Naive B cell (primary cell): ENCODE results near the gene C2CD2L. TPM values are rescaled to one million over a fixed set of nuclear protein-coding genes. Genes with fewer than 3 reads are reported as not detected.

Experiments
- ATAC-seq, 2 donors: fragments of 150-1000 bp; cut with Tn5 transposase; 2 replicates each; pipeline ENCODE4 v1.10.0; 2021; ENCODE audit warnings: low read depth in 2 of 2, mild to moderate bottlenecking in 2 of 2, moderate library complexity in 2 of 2
- DNase-seq: peaks from one replicate; pipeline ENCODE4 v3.0.0; 2022
- H3K27ac Mint-ChIP-seq, 6 donors: one replicate each; pipeline ENCODE4 v1.8.0; 2020 to 2022; ENCODE audit warnings: mild to moderate bottlenecking in 6 of 6, mixed read lengths in 6 of 6, moderate library complexity in 5 of 6, inconsistent platforms in 2 of 6
- H3K27me3 Mint-ChIP-seq, 3 donors: one replicate each; pipeline ENCODE4 v1.8.0; 2021 to 2022; ENCODE audit warnings: mixed read lengths in 3 of 3, mild to moderate bottlenecking in 1 of 3
- H3K36me3 Mint-ChIP-seq, 2 donors: one replicate each; pipeline ENCODE4 v1.8.0; 2020 to 2022; ENCODE audit warnings: mixed read lengths in 2 of 2, inconsistent platforms in 1 of 2, mild to moderate bottlenecking in 1 of 2
- H3K4me1 Mint-ChIP-seq, 3 donors: one replicate each; pipeline ENCODE4 v1.8.0; 2020 to 2022; ENCODE audit warnings: mixed read lengths in 3 of 3, inconsistent platforms in 1 of 3, mild to moderate bottlenecking in 1 of 3, moderate library complexity in 1 of 3
- H3K4me3 Mint-ChIP-seq, 8 donors: one replicate each; pipeline ENCODE4 v1.8.0; 2020 to 2022; ENCODE audit warnings: mild to moderate bottlenecking in 8 of 8, mixed read lengths in 8 of 8, moderate library complexity in 8 of 8, inconsistent platforms in 2 of 8
- H3K9me3 Mint-ChIP-seq, 7 donors: one replicate each; pipeline ENCODE4 v1.8.0; 2020 to 2022; ENCODE audit warnings: mixed read lengths in 7 of 7, mild to moderate bottlenecking in 5 of 7, inconsistent platforms in 2 of 7, moderate library complexity in 1 of 7
- polyA plus RNA-seq, 6 donors: library from polyadenylated mRNA; unstranded; fragments of 300-500 nt; fragmentation: Illumina TruSeq; gene quantifications; one replicate each; pipeline ENCODE4 v1.2.3, GENCODE V29; 2021; ENCODE audit warnings: low read depth in 6 of 6

The C2CD2L gene
- polyA plus RNA-seq, 6 donors from 2014 or later = 0.55 to 3.8 (median 2.0) TPM

- Mint-ChIP-seq H3K9me3 (no peaks in the 10 kb centered on the region), H3K4me1 (peaks cover 17 to 39% (median 25%) of the 10 kb centered on the region in 3 donors), H3K36me3 (peaks cover 0 to 3% of the 10 kb centered on the region in 2 donors), H3K27ac (peak overlapping the region in 1 of 6 donors; percentile 94), H3K27me3 (no peaks in the 10 kb centered on the region), H3K4me3 (peak overlapping the region in 3 of 8 donors; percentile 40 to 67 (median 42))
- DNase-seq (no peak), ATAC-seq (no peak)
Measured at GRCh38 chr11:119087123-119087522, 20.0 kb upstream of the C2CD2L start.

GRCh38 chr11:119087747-119088241 lies 19.4 kb upstream of the C2CD2L start:
- Mint-ChIP-seq H3K27me3 (no peaks in the 10 kb centered on the region), H3K4me3 (peak overlapping the region in 2 of 8 donors; percentile 35 to 67), H3K4me1 (peaks cover 17 to 46% (median 25%) of the 10 kb centered on the region in 3 donors), H3K9me3 (no peaks in the 10 kb centered on the region), H3K36me3 (no peaks in the 10 kb centered on the region), H3K27ac (peak overlapping the region in 1 of 6 donors; percentile 94)
- no peak for ATAC-seq
- DNase-seq = no peak

GRCh38 chr11:119088406-119088805 lies 18.7 kb upstream of the C2CD2L start:
- DNase-seq = no peak
- Mint-ChIP-seq H3K27ac (no peak overlapping the region), H3K9me3 (no peaks in the 10 kb centered on the region), H3K27me3 (no peaks in the 10 kb centered on the region), H3K36me3 (no peaks in the 10 kb centered on the region), H3K4me3 (peak overlapping the region in 1 of 8 donors; percentile 20), H3K4me1 (peaks cover 19 to 49% (median 31%) of the 10 kb centered on the region in 3 donors)
- no peak for ATAC-seq

GRCh38 chr11:119089319-119089718 lies 17.8 kb upstream of the C2CD2L start:
- ATAC-seq = no peak
- Mint-ChIP-seq H3K36me3 (no peaks in the 10 kb centered on the region), H3K27me3 (no peaks in the 10 kb centered on the region), H3K27ac (no peak overlapping the region), H3K4me3 (no peak overlapping the region), H3K4me1 (peaks cover 20 to 53% (median 37%) of the 10 kb centered on the region in 3 donors), H3K9me3 (no peaks in the 10 kb centered on the region)
- no peak for DNase-seq

GRCh38 chr11:119091178-119091577 lies 16.0 kb upstream of the C2CD2L start:
- no peak for DNase-seq
- Mint-ChIP-seq H3K36me3 (no peaks in the 10 kb centered on the region), H3K27me3 (no peaks in the 10 kb centered on the region), H3K9me3 (no peaks in the 10 kb centered on the region), H3K4me3 (peak overlapping the region in 2 of 8 donors; percentile 25 to 44), H3K4me1 (peaks cover 16 to 48% (median 24%) of the 10 kb centered on the region in 3 donors), H3K27ac (no peak overlapping the region)
- ATAC-seq = no peak

- Mint-ChIP-seq H3K36me3 (peaks cover 0 to under 1% of the 10 kb centered on the region in 2 donors), H3K27ac (peak overlapping the region in 3 of 6 donors; percentile 18 to 49 (median 32)), H3K9me3 (no peaks in the 10 kb centered on the region), H3K27me3 (no peaks in the 10 kb centered on the region), H3K4me3 (peak overlapping the region in 3 of 8 donors; percentile 3 to 44 (median 39)), H3K4me1 (peaks cover 21 to 55% (median 30%) of the 10 kb centered on the region in 3 donors)
- DNase-seq = no peak
- no peak for ATAC-seq
Measured at GRCh38 chr11:119091966-119092879, 14.9 kb upstream of the C2CD2L start.

- ATAC-seq (no peak), DNase-seq (no peak)
- Mint-ChIP-seq H3K9me3 (no peaks in the 10 kb centered on the region), H3K27ac (peak overlapping the region in 4 of 6 donors; percentile 54 to 83 (median 76)), H3K4me1 (peaks cover 22 to 60% (median 38%) of the 10 kb centered on the region in 3 donors), H3K36me3 (peaks cover 6 to 10% of the 10 kb centered on the region in 2 donors), H3K4me3 (peak overlapping the region; percentile 42 to 94 (median 88)), H3K27me3 (no peaks in the 10 kb centered on the region)
Measured at GRCh38 chr11:119092880-119093842, 14.0 kb upstream of the C2CD2L start.

- ATAC-seq = no peak
- no peaks in the 10 kb centered on the region for H3K9me3 Mint-ChIP-seq
- H3K27me3 Mint-ChIP-seq = no peaks in the 10 kb centered on the region
- peak overlapping the region; percentile 83 to 98 (median 96) for H3K27ac Mint-ChIP-seq
- H3K4me3 Mint-ChIP-seq = peak overlapping the region; percentile 85 to 96 (median 93)
- peaks cover 7 to 16% of the 10 kb centered on the region in 2 donors for H3K36me3 Mint-ChIP-seq
- H3K4me1 Mint-ChIP-seq = peaks cover 26 to 62% (median 45%) of the 10 kb centered on the region in 3 donors
- peak; percentile 36 for DNase-seq
Measured at GRCh38 chr11:119093942-119094815, 13.0 kb upstream of the C2CD2L start.

- ATAC-seq (peak; percentile 34 to 46), DNase-seq (no peak)
- peak overlapping the region; percentile 83 to 98 (median 96) for H3K27ac Mint-ChIP-seq
- H3K9me3 Mint-ChIP-seq = no peaks in the 10 kb centered on the region
- H3K4me1 Mint-ChIP-seq = peaks cover 27 to 61% (median 44%) of the 10 kb centered on the region in 3 donors
- H3K4me3 Mint-ChIP-seq = peak overlapping the region; percentile 85 to 96 (median 93)
- H3K27me3 Mint-ChIP-seq = no peaks in the 10 kb centered on the region
- H3K36me3 Mint-ChIP-seq = peaks cover 7 to 16% of the 10 kb centered on the region in 2 donors
Measured at GRCh38 chr11:119094816-119095065, 12.4 kb upstream of the C2CD2L start.

- ATAC-seq (peak; percentile 85), DNase-seq (peak; percentile 99)
- H3K36me3 Mint-ChIP-seq = peaks cover 7 to 16% of the 10 kb centered on the region in 2 donors
- H3K4me3 Mint-ChIP-seq = peak overlapping the region; percentile 85 to 96 (median 93)
- peaks cover 28 to 61% (median 44%) of the 10 kb centered on the region in 3 donors for H3K4me1 Mint-ChIP-seq
- no peaks in the 10 kb centered on the region for H3K9me3 Mint-ChIP-seq
- H3K27me3 Mint-ChIP-seq = no peaks in the 10 kb centered on the region
- peak overlapping the region; percentile 83 to 98 (median 96) for H3K27ac Mint-ChIP-seq
Measured at GRCh38 chr11:119095066-119095880, 11.9 kb upstream of the C2CD2L start.

- no peak for ATAC-seq
- H3K27me3 Mint-ChIP-seq = no peaks in the 10 kb centered on the region
- H3K4me1 Mint-ChIP-seq = peaks cover 38 to 65% (median 53%) of the 10 kb centered on the region in 3 donors
Measured at GRCh38 chr11:119099711-119100110, 7.4 kb upstream of the C2CD2L start.

More at GRCh38 chr11:119099711-119100110, 7.4 kb upstream of the C2CD2L start:
- Mint-ChIP-seq H3K4me3 (peak overlapping the region in 7 of 8 donors; percentile 32 to 97 (median 94)), H3K9me3 (no peaks in the 10 kb centered on the region), H3K27ac (peak overlapping the region in 1 of 6 donors; percentile 82), H3K36me3 (peaks cover 7 to 16% of the 10 kb centered on the region in 2 donors)
- DNase-seq = no peak
